HepG2 (cell line): ENCODE results near the gene CCNQ. TPM values are rescaled to one million over a fixed set of nuclear protein-coding genes. Genes with fewer than 3 reads are reported as not detected.

Source experiments
- ATF3 ChIP-seq: sonication (generic); formaldehyde crosslinking; IDR thresholded peaks from 2 replicates; pipeline ENCODE4 v1.4.0; 2020; ENCODE audit warnings: missing genetic modification reagents
- CHD2 ChIP-seq: IDR thresholded peaks from 2 replicates; pipeline ENCODE4 v1.6.1; 2011; ENCODE audit warnings: low read depth, low read length, improper control_type of control experiment
- CTCF ChIP-seq: sonication (generic); formaldehyde crosslinking; IDR thresholded peaks from 2 replicates; pipeline ENCODE4 v1.5.0; 2020; ENCODE audit warnings: mild to moderate bottlenecking, missing genetic modification reagents, moderate library complexity
- DMAP1 ChIP-seq: IDR thresholded peaks from 2 replicates; pipeline ENCODE4 v1.6.1; 2016
- DNMT1 ChIP-seq: sonication (generic); formaldehyde crosslinking; IDR thresholded peaks from 2 replicates; pipeline ENCODE4 v1.5.1; 2020; ENCODE audit warnings: mild to moderate bottlenecking, missing genetic modification reagents
- ELF3 ChIP-seq: IDR thresholded peaks from 2 replicates; pipeline ENCODE4 v1.6.1; 2016; ENCODE audit warnings: missing genetic modification reagents, missing compliant biosample characterization
- EP300 ChIP-seq, 3 experiments: sonication (generic) in 1 of 3; formaldehyde crosslinking in 1 of 3; IDR thresholded peaks; 2 replicates each; pipeline versions ENCODE4 v1.5.1 to v1.6.1; 2011 to 2020; ENCODE audit warnings: low read depth in 2 of 3, low read length in 2 of 3, borderline replicate concordance in 1 of 3, improper control_type of control experiment in 1 of 3, mild to moderate bottlenecking in 1 of 3, missing genetic modification reagents in 1 of 3, moderate library complexity in 1 of 3
- FOXK1 ChIP-seq: sonication (generic); formaldehyde crosslinking; IDR thresholded peaks from 2 replicates; pipeline ENCODE4 v1.4.0; 2020; ENCODE audit warnings: low read depth, missing genetic modification reagents, borderline replicate concordance
- HOXA7 ChIP-seq: sonication (generic); formaldehyde crosslinking; IDR thresholded peaks from 2 replicates; pipeline ENCODE4 v1.8.1; 2022; ENCODE audit warnings: mild to moderate bottlenecking, missing genetic modification reagents, moderate library complexity
- ISL2 ChIP-seq: sonication (generic); formaldehyde crosslinking; IDR thresholded peaks from 2 replicates; pipeline ENCODE4 v1.5.0; 2020; ENCODE audit warnings: missing genetic modification reagents
- MLXIP ChIP-seq: sonication (generic); formaldehyde crosslinking; IDR thresholded peaks from 2 replicates; pipeline ENCODE4 v1.9.0; 2021; ENCODE audit warnings: missing genetic modification reagents, borderline replicate concordance
- MXD1 ChIP-seq: sonication (generic); formaldehyde crosslinking; IDR thresholded peaks from 2 replicates; pipeline ENCODE4 v1.4.0; 2020; ENCODE audit warnings: mild to moderate bottlenecking, missing genetic modification reagents
- NCOA2 ChIP-seq: sonication (generic); formaldehyde crosslinking; IDR thresholded peaks from 2 replicates; pipeline ENCODE4 v1.8.0; 2022; ENCODE audit warnings: inconsistent platforms
- RFXAP ChIP-seq: sonication (generic); formaldehyde crosslinking; IDR thresholded peaks from 2 replicates; pipeline ENCODE4 v1.4.0; 2020; ENCODE audit warnings: missing genetic modification reagents, borderline replicate concordance
- SMAD1 ChIP-seq: sonication (generic); formaldehyde crosslinking; IDR thresholded peaks from 2 replicates; pipeline ENCODE4 v1.4.0; 2020; ENCODE audit warnings: missing genetic modification reagents, low read depth, mild to moderate bottlenecking, borderline replicate concordance
- SOX6 ChIP-seq, 2 experiments: fragments of 450-650 bp in 1 of 2; sonication (generic) in 1 of 2; formaldehyde crosslinking in 1 of 2; IDR thresholded peaks; 2 replicates each; pipeline versions ENCODE4 v1.4.0 to v1.6.1; 2017 to 2020; ENCODE audit warnings: antibody characterized with exemption in 1 of 2, mild to moderate bottlenecking in 1 of 2, missing genetic modification reagents in 1 of 2
- SP2 ChIP-seq: sonication (generic); formaldehyde crosslinking; IDR thresholded peaks from 2 replicates; pipeline ENCODE4 v1.5.1; 2020; ENCODE audit warnings: mild to moderate bottlenecking, missing genetic modification reagents
- ZNF34 ChIP-seq: sonication (generic); formaldehyde crosslinking; IDR thresholded peaks from 2 replicates; pipeline ENCODE4 v1.4.0; 2020; ENCODE audit warnings: mild to moderate bottlenecking, missing genetic modification reagents, borderline replicate concordance
- ZNF710 ChIP-seq: sonication (generic); formaldehyde crosslinking; IDR thresholded peaks from 2 replicates; pipeline ENCODE4 v1.5.0; 2020; ENCODE audit warnings: mild to moderate bottlenecking, missing genetic modification reagents, borderline replicate concordance
- ZNF761 ChIP-seq: sonication (generic); formaldehyde crosslinking; conservative IDR thresholded peaks from 2 replicates; pipeline ENCODE4 v1.4.0; 2020; ENCODE audit warnings: mild to moderate bottlenecking, missing genetic modification reagents
- ZSCAN9 ChIP-seq: IDR thresholded peaks from 2 replicates; pipeline ENCODE4 v1.6.1; 2016; ENCODE audit warnings: borderline replicate concordance
- polyA plus RNA-seq, 8 experiments: library from polyadenylated mRNA; depleted of rRNA in 3 of 8; stranded (reverse) in 7 of 8; unstranded in 1 of 8; fragments of >200 nt; fragmentation: Illumina TruSeq in 4 of 8; extraction: Trizol in 4 of 8; gene quantifications; 2 replicates each; pipeline versions ENCODE4 v1.2.1 to v1.2.3, GENCODE V29; 2011 to 2016; ENCODE audit warnings: low read depth in 4 of 8, missing spikeins in 1 of 8, mixed read lengths in 1 of 8; ENCODE audit not compliant: insufficient read depth in 1 of 8
- total RNA-seq, 5 experiments: library from RNA; depleted of rRNA; stranded (reverse); fragments of >200 nt; fragmentation: Illumina TruSeq; extraction: Trizol; gene quantifications; 2 replicates each; pipeline ENCODE4 v1.2.3, GENCODE V29; 2016; ENCODE audit warnings: low read depth in 1 of 5

Gene CCNQ
- total and polyA plus RNA-seq, 2 of the 13 experiments (the other 11 are each of a cell fraction or from before 2014, with no cell fraction given), result 15.0 to 25.5 TPM

- TF ChIP-seq EP300 (IDR thresholded peaks at IDR 0.05; ENCODE audit: low read depth in 2 of 2, low read length in 2 of 2), result peak in 1 of 2 experiments; percentile 90; a peak in 2 of 4 replicates
- peak; percentile 75; the same call in 1 of the 2 replicates for TF ChIP-seq EP300 (CRISPR knock-in tag; IDR thresholded peaks at IDR 0.05; ENCODE audit: borderline replicate concordance)
- TF ChIP-seq HOXA7 (CRISPR knock-in tag), result no peak
- no peak for TF ChIP-seq ZSCAN9
- no peak for TF ChIP-seq SOX6 (IDR thresholded peaks at IDR 0.05)
- TF ChIP-seq SOX6 (CRISPR knock-in tag; IDR thresholded peaks at IDR 0.05), result peak; percentile 76
- TF ChIP-seq SP2, result no peak
- peak; percentile 54 for TF ChIP-seq ISL2 (CRISPR knock-in tag)
- TF ChIP-seq ZNF34 (CRISPR knock-in tag), result no peak
- no peak for TF ChIP-seq MLXIP (CRISPR knock-in tag)
- peak; percentile 94 for TF ChIP-seq NCOA2 (CRISPR knock-in tag)
- TF ChIP-seq SMAD1 (CRISPR knock-in tag), result 0 out of 2 replicates have a peak, but pooled peaks have one; percentile 18
- no peak for TF ChIP-seq CHD2
- TF ChIP-seq ZNF710, result 0 out of 2 replicates have a peak, but pooled peaks have one; percentile 44
- no peak for TF ChIP-seq CTCF (CRISPR knock-in tag)
- no peak for TF ChIP-seq DMAP1
- TF ChIP-seq FOXK1 (CRISPR knock-in tag), result peak; percentile 16; the same call in 1 of the 2 replicates
- no peak for TF ChIP-seq DNMT1 (CRISPR knock-in tag)
- TF ChIP-seq ELF3 (CRISPR knock-in tag), result no peak
- no peak for TF ChIP-seq ATF3 (CRISPR knock-in tag)
- peak; percentile 24; the same call in 1 of the 2 replicates for TF ChIP-seq RFXAP (CRISPR knock-in tag)
- peak; percentile 45; the same call in 1 of the 2 replicates for TF ChIP-seq MXD1 (CRISPR knock-in tag)
- TF ChIP-seq ZNF761, result no peak
Measured at GRCh38 chrX:153623310-153624029, 24.5 kb upstream of the CCNQ start (continued).
